HepG2 (cell line): ENCODE data around the gene UEVLD. TPM values are rescaled to one million over a fixed set of nuclear protein-coding genes. Genes with fewer than 3 reads are reported as not detected.

Source experiments
- AGO2 ChIP-seq: fragments of 200-400 bp; formaldehyde crosslinking; optimal IDR thresholded peaks from 2 replicates; pipeline ENCODE3; 2017; ENCODE audit warnings: mild to moderate bottlenecking, low read depth, low read length, moderate library complexity
- CAMTA2 ChIP-seq: sonication (generic); formaldehyde crosslinking; IDR thresholded peaks from 2 replicates; pipeline ENCODE4 v1.4.0; 2020; ENCODE audit warnings: mild to moderate bottlenecking, missing genetic modification reagents, borderline replicate concordance
- EZH2 ChIP-seq: conservative IDR thresholded peaks from 2 replicates; pipeline ENCODE4 v1.6.1; 2012; ENCODE audit warnings: mild to moderate bottlenecking, low read depth, low read length, moderate library complexity
- FIP1L1 ChIP-seq: fragments of 200-400 bp; formaldehyde crosslinking; IDR thresholded peaks from 2 replicates; pipeline ENCODE4 v1.6.1; 2018; ENCODE audit warnings: low read depth, mild to moderate bottlenecking, low read length, moderate library complexity, borderline replicate concordance; ENCODE audit not compliant: insufficient read depth
- GATAD2A ChIP-seq: IDR thresholded peaks from 2 replicates; pipeline ENCODE4 v1.6.1; 2016
- HNF4G ChIP-seq, 2 experiments: sonication (generic) in 1 of 2; formaldehyde crosslinking in 1 of 2; IDR thresholded peaks; 2 replicates each; pipeline versions ENCODE4 v1.4.0 to v1.6.1; 2011 to 2020; ENCODE audit warnings: borderline replicate concordance in 2 of 2, low read depth in 2 of 2, mild to moderate bottlenecking in 2 of 2, low read length in 1 of 2, missing genetic modification reagents in 1 of 2, moderate library complexity in 1 of 2
- MAFG ChIP-seq: sonication (generic); formaldehyde crosslinking; IDR thresholded peaks from 2 replicates; pipeline ENCODE4 v1.5.1; 2020; ENCODE audit warnings: mild to moderate bottlenecking, missing genetic modification reagents
- NCOA2 ChIP-seq: sonication (generic); formaldehyde crosslinking; IDR thresholded peaks from 2 replicates; pipeline ENCODE4 v1.8.0; 2022; ENCODE audit warnings: inconsistent platforms
- NFYB ChIP-seq: sonication (generic); formaldehyde crosslinking; IDR thresholded peaks from 2 replicates; pipeline ENCODE4 v1.4.0; 2020; ENCODE audit warnings: missing genetic modification reagents
- PAX8 ChIP-seq: sonication (generic); formaldehyde crosslinking; IDR thresholded peaks from 2 replicates; pipeline ENCODE4 v1.8.0; 2022; ENCODE audit warnings: mild to moderate bottlenecking, missing genetic modification reagents, borderline replicate concordance
- PHF5A ChIP-seq: IDR thresholded peaks from one replicate; pipeline ENCODE4 v1.6.1; 2018; ENCODE audit warnings: low read depth, missing genetic modification reagents; ENCODE audit not compliant: unreplicated experiment
- PREB ChIP-seq: sonication (generic); formaldehyde crosslinking; IDR thresholded peaks from 2 replicates; pipeline ENCODE4 v1.4.0; 2020; ENCODE audit warnings: missing genetic modification reagents
- RBAK ChIP-seq: sonication (generic); formaldehyde crosslinking; IDR thresholded peaks from 2 replicates; pipeline ENCODE4 v1.5.1; 2020; ENCODE audit warnings: mild to moderate bottlenecking, missing genetic modification reagents
- RFXAP ChIP-seq: sonication (generic); formaldehyde crosslinking; IDR thresholded peaks from 2 replicates; pipeline ENCODE4 v1.4.0; 2020; ENCODE audit warnings: missing genetic modification reagents, borderline replicate concordance
- SOX6 ChIP-seq, 2 experiments: fragments of 450-650 bp in 1 of 2; sonication (generic) in 1 of 2; formaldehyde crosslinking in 1 of 2; IDR thresholded peaks; 2 replicates each; pipeline versions ENCODE4 v1.4.0 to v1.6.1; 2017 to 2020; ENCODE audit warnings: antibody characterized with exemption in 1 of 2, mild to moderate bottlenecking in 1 of 2, missing genetic modification reagents in 1 of 2
- TCF7L2 ChIP-seq: IDR thresholded peaks from 2 replicates; pipeline ENCODE4 v1.6.1; 2011; ENCODE audit warnings: mild to moderate bottlenecking, low read depth, low read length, moderate library complexity
- ZFAT ChIP-seq: sonication (generic); formaldehyde crosslinking; conservative IDR thresholded peaks from 2 replicates; pipeline ENCODE4 v1.8.1; 2023; ENCODE audit warnings: missing genetic modification reagents, inconsistent platforms
- ZMYM2 ChIP-seq: sonication (generic); formaldehyde crosslinking; IDR thresholded peaks from 2 replicates; pipeline ENCODE4 v1.8.0; 2022; ENCODE audit warnings: mild to moderate bottlenecking, missing genetic modification reagents
- ZNF282 ChIP-seq: fragments of 450-650 bp; IDR thresholded peaks from 2 replicates; pipeline ENCODE4 v1.6.1; 2018; ENCODE audit not compliant: partially characterized antibody
- ZNF503 ChIP-seq: sonication (generic); formaldehyde crosslinking; IDR thresholded peaks from 2 replicates; pipeline ENCODE4 v1.4.0; 2020; ENCODE audit warnings: missing genetic modification reagents
- ZNF564 ChIP-seq: sonication (generic); formaldehyde crosslinking; IDR thresholded peaks from 2 replicates; pipeline ENCODE4 v1.8.1; 2023; ENCODE audit warnings: mild to moderate bottlenecking, missing genetic modification reagents
- ZNF749 ChIP-seq: sonication (generic); formaldehyde crosslinking; IDR thresholded peaks from 2 replicates; pipeline ENCODE4 v1.8.0; 2022; ENCODE audit warnings: mild to moderate bottlenecking, missing genetic modification reagents, moderate library complexity, borderline replicate concordance
- ZNF800 ChIP-seq: sonication (generic); formaldehyde crosslinking; IDR thresholded peaks from 2 replicates; pipeline ENCODE4 v1.4.0; 2020; ENCODE audit warnings: missing genetic modification reagents
- ZNF839 ChIP-seq: sonication (generic); formaldehyde crosslinking; IDR thresholded peaks from 2 replicates; pipeline ENCODE4 v1.4.0; 2020; ENCODE audit warnings: missing genetic modification reagents, mild to moderate bottlenecking, borderline replicate concordance
- ZZZ3 ChIP-seq: sonication (generic); formaldehyde crosslinking; IDR thresholded peaks from 2 replicates; pipeline ENCODE4 v1.4.0; 2020; ENCODE audit warnings: missing genetic modification reagents, mild to moderate bottlenecking, borderline replicate concordance
- polyA plus RNA-seq, 8 experiments: library from polyadenylated mRNA; depleted of rRNA in 3 of 8; stranded (reverse) in 7 of 8; unstranded in 1 of 8; fragments of >200 nt; fragmentation: Illumina TruSeq in 4 of 8; extraction: Trizol in 4 of 8; gene quantifications; 2 replicates each; pipeline versions ENCODE4 v1.2.1 to v1.2.3, GENCODE V29; 2011 to 2016; ENCODE audit warnings: low read depth in 4 of 8, missing spikeins in 1 of 8, mixed read lengths in 1 of 8; ENCODE audit not compliant: insufficient read depth in 1 of 8
- total RNA-seq, 5 experiments: library from RNA; depleted of rRNA; stranded (reverse); fragments of >200 nt; fragmentation: Illumina TruSeq; extraction: Trizol; gene quantifications; 2 replicates each; pipeline ENCODE4 v1.2.3, GENCODE V29; 2016; ENCODE audit warnings: low read depth in 1 of 5

The UEVLD gene
- total and polyA plus RNA-seq, 2 of the 13 experiments (the other 11 are each of a cell fraction or from before 2014, with no cell fraction given), result 5.7 to 13.7 TPM

GRCh38 chr11:18634140-18635032 lies 45.9 kb upstream of the UEVLD start, which contains the start of gene SPTY2D1 (continued):
- TF ChIP-seq CAMTA2 (CRISPR knock-in tag) (no peak), RFXAP (CRISPR knock-in tag) (no peak), ZZZ3 (CRISPR knock-in tag) (no peak; the same call in 1 of the 2 replicates), ZNF564 (CRISPR knock-in tag) (no peak), HNF4G (IDR thresholded peaks at IDR 0.05; ENCODE audit: borderline replicate concordance, low read depth, low read length) (no peak), HNF4G (CRISPR knock-in tag; IDR thresholded peaks at IDR 0.05; ENCODE audit: borderline replicate concordance, low read depth) (no peak), ZNF839 (CRISPR knock-in tag) (no peak), EZH2 (no peak), ZNF800 (no peak), ZNF749 (CRISPR knock-in tag) (no peak), TCF7L2 (no peak), PREB (CRISPR knock-in tag) (no peak), ZFAT (CRISPR knock-in tag) (no peak), PHF5A (CRISPR knock-in tag) (peak; percentile 47), ZNF503 (CRISPR knock-in tag) (no peak), RBAK (CRISPR knock-in tag) (no peak), ZMYM2 (CRISPR knock-in tag) (peak; percentile 65; the same call in 1 of the 2 replicates), GATAD2A (0 out of 2 replicates have a peak, but pooled peaks have one; percentile 20), FIP1L1 (no peak), ZNF282 (no peak), NFYB (CRISPR knock-in tag) (peak; percentile 90), SOX6 (IDR thresholded peaks at IDR 0.05) (no peak), SOX6 (CRISPR knock-in tag; IDR thresholded peaks at IDR 0.05) (peak; percentile 69), NCOA2 (CRISPR knock-in tag) (0 out of 2 replicates have a peak, but pooled peaks have one; percentile 16), AGO2 (peak; percentile 37), MAFG (CRISPR knock-in tag) (0 out of 2 replicates have a peak, but pooled peaks have one; percentile 32), PAX8 (no peak)
